Left ventricle myocardium inferior (tissue), 1 donor: ENCODE data around the gene HOXA3. TPM values are rescaled to one million over a fixed set of nuclear protein-coding genes. Genes with fewer than 3 reads are reported as not detected.

Source experiments
- DNase-seq: peaks from one replicate; pipeline ENCODE4 v3.0.0-alpha.2; 2020
- H3K27ac ChIP-seq: fragments of 200-600 bp; replicated peaks from 2 replicates; pipeline ENCODE4 v1.8.0; 2021
- H3K27me3 ChIP-seq: fragments of 200-600 bp; 2 replicates; pipeline ENCODE4 v1.8.0; 2021; ENCODE audit warnings: low read depth
- H3K36me3 ChIP-seq: fragments of 200-600 bp; 2 replicates; pipeline ENCODE4 v1.8.0; 2021
- H3K4me1 ChIP-seq: fragments of 200-600 bp; 2 replicates; pipeline ENCODE4 v1.8.0; 2021
- H3K4me3 ChIP-seq: fragments of 200-600 bp; 2 replicates; pipeline ENCODE4 v1.8.0; 2021; ENCODE audit warnings: mild to moderate bottlenecking, moderate library complexity
- H3K9me3 ChIP-seq: fragments of 200-600 bp; replicated peaks from 2 replicates; pipeline ENCODE4 v1.8.0; 2021
- intact Hi-C: fragments of 100-400 bp; cut with micrococcal nuclease; formaldehyde crosslinking; loops from one replicate; pipeline ENCODE4 v1.11.0; 2022
- total RNA-seq: library from RNA; stranded (reverse); fragmentation: NEBNext Ultra II Directional; extraction: Animal tissue kit (Norgen Biotek cat#: 25700); gene quantifications from one replicate; pipeline ENCODE4 v1.2.1, GENCODE V29; 2021
- TF ChIP-seq, protein P1 (sequence below): fragments of 200-600 bp; IDR thresholded peaks from 2 replicates; pipeline ENCODE4 v1.8.0; 2021; ENCODE audit warnings: antibody characterized with exemption, mild to moderate bottlenecking, borderline replicate concordance
- donor health status: DM: no; HTN: yes; CAD: no; lungs with severe emphysema.

HOXA3 gene
- total RNA-seq, 1 donor from 2014 or later, result not detected

DNA sequence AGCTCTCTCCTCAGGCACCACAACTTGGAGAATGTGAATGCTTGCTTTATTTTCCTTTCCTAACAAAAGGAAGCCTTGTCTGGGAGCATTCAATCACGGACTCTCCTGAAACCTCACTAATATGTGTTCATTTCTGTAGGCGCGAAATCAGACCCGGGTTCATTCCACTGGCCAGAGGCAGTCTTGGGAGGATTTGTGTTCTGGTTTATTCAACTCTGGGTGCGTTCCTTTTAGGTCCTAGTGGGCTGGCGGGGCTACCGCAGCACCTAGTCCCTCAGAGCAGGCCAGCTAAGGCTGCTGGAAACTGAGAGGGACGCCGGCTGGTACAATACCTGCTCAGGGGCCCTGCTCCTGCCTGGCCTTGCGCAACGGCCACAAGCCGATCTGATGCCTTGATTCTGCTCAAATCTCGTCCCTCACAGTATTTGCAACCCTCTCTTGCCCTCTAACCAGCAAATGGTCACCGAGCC lies 29.3 kb downstream of the HOXA3 start:
- Histone ChIP-seq H3K36me3 (no peaks in the 10 kb centered on the region), H3K4me1 (peaks cover 3% of the 10 kb centered on the region), H3K9me3 (no peaks in the 10 kb centered on the region), H3K27me3 (peaks cover 98% of the 10 kb centered on the region), H3K4me3 (peak overlapping the region; percentile 32), H3K27ac (no peak overlapping the region)
- no peak for DNase-seq
- intact Hi-C loops, result no loop called here
- TF ChIP-seq, protein P1, sequence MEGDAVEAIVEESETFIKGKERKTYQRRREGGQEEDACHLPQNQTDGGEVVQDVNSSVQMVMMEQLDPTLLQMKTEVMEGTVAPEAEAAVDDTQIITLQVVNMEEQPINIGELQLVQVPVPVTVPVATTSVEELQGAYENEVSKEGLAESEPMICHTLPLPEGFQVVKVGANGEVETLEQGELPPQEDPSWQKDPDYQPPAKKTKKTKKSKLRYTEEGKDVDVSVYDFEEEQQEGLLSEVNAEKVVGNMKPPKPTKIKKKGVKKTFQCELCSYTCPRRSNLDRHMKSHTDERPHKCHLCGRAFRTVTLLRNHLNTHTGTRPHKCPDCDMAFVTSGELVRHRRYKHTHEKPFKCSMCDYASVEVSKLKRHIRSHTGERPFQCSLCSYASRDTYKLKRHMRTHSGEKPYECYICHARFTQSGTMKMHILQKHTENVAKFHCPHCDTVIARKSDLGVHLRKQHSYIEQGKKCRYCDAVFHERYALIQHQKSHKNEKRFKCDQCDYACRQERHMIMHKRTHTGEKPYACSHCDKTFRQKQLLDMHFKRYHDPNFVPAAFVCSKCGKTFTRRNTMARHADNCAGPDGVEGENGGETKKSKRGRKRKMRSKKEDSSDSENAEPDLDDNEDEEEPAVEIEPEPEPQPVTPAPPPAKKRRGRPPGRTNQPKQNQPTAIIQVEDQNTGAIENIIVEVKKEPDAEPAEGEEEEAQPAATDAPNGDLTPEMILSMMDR, result no peak

DNA sequence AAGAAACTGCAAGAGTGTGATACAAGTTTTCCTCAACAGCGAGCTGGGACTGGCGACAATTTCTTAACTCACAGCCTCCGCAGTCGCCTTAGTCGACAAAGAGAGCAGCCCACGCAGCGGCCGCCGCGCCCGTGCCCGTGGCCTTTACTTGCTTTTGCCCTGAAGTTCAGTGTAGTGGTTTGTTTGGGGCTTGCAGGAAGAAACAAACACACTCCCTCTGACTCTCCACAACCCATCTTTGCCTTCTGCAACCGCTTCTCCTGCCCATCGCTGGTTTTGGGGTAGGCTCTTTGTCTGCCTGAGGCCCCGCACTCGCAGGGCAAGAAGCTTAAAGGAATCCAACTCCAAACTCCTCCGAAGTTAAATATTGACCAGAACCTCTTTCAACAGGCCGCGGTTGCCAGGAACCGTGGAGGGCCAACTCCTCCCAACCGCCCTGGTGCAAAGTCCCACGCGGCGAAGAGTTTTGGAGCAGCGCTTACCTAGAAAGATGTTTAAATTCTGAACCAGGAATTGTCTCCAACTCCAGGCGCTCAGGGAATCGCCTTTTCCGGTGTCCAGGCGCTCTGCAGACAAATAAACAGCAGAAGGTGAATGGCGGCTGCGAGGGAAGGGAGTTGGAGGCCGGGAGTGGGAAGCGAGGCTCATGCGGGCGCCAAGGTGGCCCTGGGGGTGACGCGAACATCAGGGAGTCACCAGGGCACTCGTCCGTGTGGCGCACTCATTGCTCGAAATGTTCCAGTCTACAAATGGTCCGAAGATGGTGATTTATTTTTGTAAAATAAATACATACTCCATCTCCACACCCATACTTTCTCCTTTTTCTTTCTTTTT lies 30.1 kb downstream of the HOXA3 start:
- Histone ChIP-seq H3K36me3 (no peaks in the 10 kb centered on the region), H3K4me3 (peak overlapping the region; percentile 32), H3K9me3 (no peaks in the 10 kb centered on the region), H3K27ac (peak overlapping the region; percentile 53), H3K27me3 (peaks cover 98% of the 10 kb centered on the region), H3K4me1 (peaks cover 10% of the 10 kb centered on the region)
- no peak for DNase-seq
- TF ChIP-seq, protein P1, result no peak
- intact Hi-C loops, result no loop called here

DNA sequence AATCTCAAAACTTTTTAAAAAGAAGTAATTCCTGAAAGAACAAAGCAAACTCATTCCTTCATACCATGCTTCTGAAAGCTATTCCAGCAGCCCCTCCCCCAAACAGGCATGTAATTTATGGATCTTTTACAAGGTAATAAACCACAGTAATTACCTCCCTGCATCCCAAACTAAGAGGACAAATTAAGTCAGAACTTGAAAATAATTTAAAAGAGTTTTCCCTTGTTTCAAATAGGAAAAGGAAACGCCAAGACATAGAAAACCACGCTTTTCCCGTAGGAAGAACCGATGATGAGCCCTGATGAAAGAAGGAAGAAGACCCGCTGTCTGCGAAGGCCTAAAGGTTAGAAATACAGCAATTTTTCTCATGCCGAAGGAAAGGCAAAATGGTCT lies 30.7 kb downstream of the HOXA3 start:
- no peaks in the 10 kb centered on the region for H3K36me3 ChIP-seq
- TF ChIP-seq, protein P1, result no peak
- peak overlapping the region; percentile 53 for H3K27ac ChIP-seq
- peaks cover 10% of the 10 kb centered on the region for H3K4me1 ChIP-seq
- intact Hi-C loops, result no loop called here
- H3K9me3 ChIP-seq, result no peaks in the 10 kb centered on the region
- peak overlapping the region; percentile 32 for H3K4me3 ChIP-seq
- no peak for DNase-seq
- H3K27me3 ChIP-seq, result peaks cover 98% of the 10 kb centered on the region

DNA sequence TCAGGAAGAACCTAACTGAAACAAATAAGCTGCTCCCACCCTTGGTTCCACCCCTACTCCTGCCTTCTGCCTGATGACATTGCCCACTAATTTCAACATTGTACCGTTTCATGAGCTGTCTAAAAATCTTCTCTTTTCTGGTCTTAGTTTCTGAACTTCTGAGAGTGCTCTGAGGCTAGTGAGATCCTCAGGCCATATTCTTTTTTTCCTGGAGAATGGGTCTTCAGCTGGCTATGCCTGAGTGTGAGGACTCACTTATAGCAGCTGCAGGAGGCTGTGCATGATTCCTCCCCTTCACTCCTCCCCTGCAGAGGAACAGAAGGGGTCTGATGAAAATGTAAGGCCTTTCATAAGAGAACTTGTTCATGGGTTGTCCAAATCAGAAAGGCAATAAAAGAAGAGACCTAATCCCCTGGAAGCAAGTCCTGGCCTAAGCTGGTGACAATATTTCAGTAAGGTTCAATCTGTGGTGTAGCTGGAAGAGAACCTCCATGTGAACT lies 32.9 kb downstream of the HOXA3 start:
- no peaks in the 10 kb centered on the region for H3K36me3 ChIP-seq
- no peak for DNase-seq
- TF ChIP-seq, protein P1, result no peak
- peaks cover 97% of the 10 kb centered on the region for H3K27me3 ChIP-seq
- no peaks in the 10 kb centered on the region for H3K9me3 ChIP-seq
- H3K4me3 ChIP-seq, result no peak overlapping the region
- H3K4me1 ChIP-seq, result peaks cover 19% of the 10 kb centered on the region
- no peak overlapping the region for H3K27ac ChIP-seq
- intact Hi-C loops, result no loop called here

DNA sequence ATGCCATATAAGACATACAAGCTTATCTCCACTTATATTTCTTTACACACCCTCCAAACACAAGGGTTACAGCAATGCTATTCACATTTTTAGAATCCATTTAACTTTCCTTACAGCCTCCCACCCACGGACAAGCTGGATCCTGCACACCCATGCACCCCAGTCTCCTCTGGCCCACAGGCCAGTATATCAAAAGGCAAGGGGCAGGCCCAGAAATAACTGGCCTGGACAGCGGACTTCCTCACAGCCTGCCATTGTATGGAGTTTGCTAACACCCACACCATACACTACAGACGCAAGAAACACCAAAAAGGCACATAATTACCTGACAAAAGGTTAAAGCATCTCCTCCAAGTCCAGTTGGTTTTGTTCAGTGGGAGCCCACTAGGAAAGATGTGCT lies 33.8 kb downstream of the HOXA3 start:
- intact Hi-C loops, result no loop called here
- H3K4me3 ChIP-seq, result peak overlapping the region; percentile 51
- peaks cover 21% of the 10 kb centered on the region for H3K4me1 ChIP-seq

More for the DNA sequence above, 33.8 kb downstream of the HOXA3 start:
- no peaks in the 10 kb centered on the region for H3K9me3 ChIP-seq
- peaks cover 97% of the 10 kb centered on the region for H3K27me3 ChIP-seq
- H3K36me3 ChIP-seq, result no peaks in the 10 kb centered on the region
- DNase-seq, result no peak
- TF ChIP-seq, protein P1, result no peak
- H3K27ac ChIP-seq, result peak overlapping the region; percentile 63
